ENCODE measurements around the gene ELOF1.

The ELOF1 gene

GRCh38 chr19:11534538-11534937, 24.5 kb downstream of the ELOF1 start:
- no peak for FAIRE-seq

- FAIRE-seq = no peak
These were observed 28.6 kb downstream of the ELOF1 start for GRCh38 chr19:11530432-11530831.

GRCh38 chr19:11528551-11529341, 30.3 kb downstream of the ELOF1 start, which contains the start of gene ECSIT:
ECSIT (minus strand) TSS chr19:11529134; CDS start chr19:11519170, 9,964 bp downstream.
- FAIRE-seq = peak; percentile 98

GRCh38 chr19:11519138-11519537, 39.9 kb downstream of the ELOF1 start:
- FAIRE-seq = no peak

- no peak for FAIRE-seq
These were observed 45.1 kb downstream of the ELOF1 start for GRCh38 chr19:11513946-11514345.

- FAIRE-seq = no peak
These were observed 48.6 kb downstream of the ELOF1 start for GRCh38 chr19:11510444-11510843.

- FAIRE-seq = no peak
These were observed 51.5 kb downstream of the ELOF1 start for GRCh38 chr19:11507370-11508078.

GRCh38 chr19:11506967-11507366, 52.1 kb downstream of the ELOF1 start:
- FAIRE-seq = no peak

- no peak for FAIRE-seq
These were observed 52.9 kb downstream of the ELOF1 start for GRCh38 chr19:11506101-11506555.

GRCh38 chr19:11505504-11506100, 53.4 kb downstream of the ELOF1 start, which contains the start of gene ZNF653:
ZNF653 (minus strand) TSS chr19:11505839; CDS start chr19:11505786, 53 bp downstream.
- FAIRE-seq = peak; percentile 74

GRCh38 chr19:11505032-11505503, 54.0 kb downstream of the ELOF1 start:
- peak; percentile 91 for FAIRE-seq

GRCh38 chr19:11504502-11505031, 54.5 kb downstream of the ELOF1 start:
- no peak for FAIRE-seq
